EH (cell line): ENCODE data around the gene PTTG1IP.
"Not testable (repeated sequence)": the region's sequence is repeated elsewhere in the genome, so short reads cannot be mapped to it uniquely, and the experiment has no call there.

Experiments
- DNase-seq: peaks from one replicate; pipeline ENCODE4 v3.0.0-alpha.2; 2015; ENCODE audit warnings: low read depth

PTTG1IP gene

DNA sequence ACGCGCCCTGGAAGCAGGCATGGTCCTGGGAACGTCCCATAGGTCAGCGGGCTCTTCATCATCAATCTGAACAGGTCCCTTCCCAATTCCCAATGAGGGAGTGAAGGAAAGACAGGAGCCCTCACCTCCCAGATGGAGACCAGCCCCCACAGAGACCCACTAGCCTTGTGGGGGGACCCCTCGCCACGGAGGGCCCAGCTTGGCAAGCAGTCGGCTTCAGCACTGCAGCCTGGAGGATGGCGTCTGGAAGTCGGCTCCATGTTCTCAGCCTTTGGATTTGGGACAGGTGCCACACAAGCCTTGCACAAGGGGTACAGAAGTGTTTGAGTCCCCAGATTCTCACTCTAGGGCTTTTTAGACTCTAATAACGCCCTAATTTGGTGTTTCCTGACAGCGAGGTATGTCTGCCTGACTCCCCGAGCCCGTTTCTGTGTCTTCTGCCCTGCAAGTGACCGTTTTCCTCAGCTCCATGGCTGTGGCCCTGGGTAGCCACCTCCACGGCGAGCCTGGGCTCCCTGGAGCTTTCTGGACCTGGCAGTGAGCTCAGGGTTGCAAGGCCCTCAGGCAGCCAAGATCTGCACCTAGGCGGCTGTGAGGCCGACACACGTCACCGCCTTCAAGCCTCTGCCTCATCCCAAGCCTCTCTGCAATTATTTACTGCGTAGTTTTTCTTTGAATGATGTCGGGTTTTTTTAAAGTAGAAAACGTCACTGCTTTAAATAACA lies 30.6 kb downstream of the PTTG1IP start:
- DNase-seq, result no peak

DNA sequence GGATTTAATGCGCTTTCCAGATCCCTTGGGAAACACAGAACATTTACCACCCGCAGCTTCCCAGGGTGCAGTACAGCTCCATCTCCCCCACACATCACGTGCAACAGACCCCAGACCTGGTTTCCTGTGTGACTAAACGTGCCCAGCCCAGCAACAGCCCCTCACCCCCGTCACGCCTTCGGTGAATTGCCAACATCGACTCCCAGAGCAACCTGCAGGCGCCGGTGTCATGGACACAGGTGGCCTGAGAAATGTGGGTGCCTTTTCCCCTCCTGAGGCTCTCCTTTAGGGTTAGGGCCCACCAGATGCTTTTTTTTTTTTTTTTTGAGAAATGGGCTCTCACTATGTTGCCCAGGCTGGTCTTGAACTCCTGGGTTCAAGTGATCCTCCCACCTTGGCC lies 31.4 kb downstream of the PTTG1IP start:
- DNase-seq, result no peak

- no peak for DNase-seq
Observed at GRCh38 chr21:44840771-44841170, 32.7 kb downstream of the PTTG1IP start.

DNA sequence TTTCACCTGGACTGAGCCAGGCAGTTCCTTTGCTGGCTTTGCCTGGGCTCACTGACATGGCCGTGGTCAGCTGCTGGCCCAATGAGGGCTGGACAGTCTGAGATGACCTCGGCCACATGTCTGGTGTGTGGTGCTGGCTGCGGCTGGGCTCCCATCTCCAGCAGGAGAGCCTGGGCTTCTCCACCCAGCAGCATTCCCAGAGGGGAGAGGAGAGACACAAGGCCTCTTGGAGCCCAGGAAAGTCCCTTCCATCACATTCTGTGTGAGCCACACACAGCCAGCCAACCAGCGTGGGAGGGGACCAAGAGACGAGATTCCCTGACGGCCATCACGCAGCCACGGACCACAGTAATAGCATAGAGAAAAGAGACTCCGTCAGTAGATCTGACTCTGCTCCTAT lies 34.5 kb downstream of the PTTG1IP start:
- no peak for DNase-seq

GRCh38 chr21:44838039-44838895 lies 35.2 kb downstream of the PTTG1IP start:
- DNase-seq, result no peak

DNA sequence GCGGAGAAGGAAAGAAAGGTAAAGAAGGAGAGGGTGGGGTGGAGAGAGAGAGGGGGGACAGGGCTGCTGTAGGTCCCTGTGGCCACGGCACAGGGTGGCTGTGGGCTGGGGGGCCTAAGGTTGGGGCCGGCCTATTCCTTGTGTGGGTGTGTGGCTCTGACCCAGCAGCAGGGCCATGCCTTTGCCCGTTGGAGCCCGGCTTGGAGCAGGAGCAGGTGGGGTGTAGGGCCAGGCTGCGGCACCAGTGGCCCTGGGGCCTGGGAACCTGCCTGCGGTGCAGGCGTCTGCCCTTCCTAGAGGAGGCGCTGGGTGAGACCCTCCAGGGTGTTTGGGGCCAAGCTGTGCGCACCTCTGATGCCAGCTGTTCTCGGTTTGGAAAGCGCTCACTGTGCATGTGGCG lies 36.0 kb downstream of the PTTG1IP start:
- DNase-seq, result no peak

- DNase-seq, result peak; percentile 48
Observed at GRCh38 chr21:44836666-44837471, 36.6 kb downstream of the PTTG1IP start.

- DNase-seq, result no peak
Observed at GRCh38 chr21:44836349-44836665, 37.2 kb downstream of the PTTG1IP start.

DNA sequence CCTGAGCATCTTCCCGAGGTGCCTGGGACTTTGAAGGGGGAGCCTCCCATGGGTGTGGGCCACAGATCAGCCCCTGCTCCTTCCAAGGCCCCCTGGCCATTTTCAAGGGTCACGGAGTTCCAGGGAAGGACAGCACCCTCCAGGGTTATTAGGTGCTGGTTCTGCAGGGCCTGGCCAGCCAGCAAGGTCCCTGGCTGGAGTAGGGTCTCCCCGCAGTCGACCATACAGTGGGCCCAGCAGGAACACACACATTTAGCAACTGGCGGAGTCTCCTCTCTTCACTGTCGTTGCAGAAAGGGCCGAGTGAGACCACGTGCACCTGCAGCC lies 37.9 kb downstream of the PTTG1IP start:
- no peak for DNase-seq

GRCh38 chr21:44834951-44835646 lies 38.4 kb downstream of the PTTG1IP start:
- DNase-seq, result no peak

DNA sequence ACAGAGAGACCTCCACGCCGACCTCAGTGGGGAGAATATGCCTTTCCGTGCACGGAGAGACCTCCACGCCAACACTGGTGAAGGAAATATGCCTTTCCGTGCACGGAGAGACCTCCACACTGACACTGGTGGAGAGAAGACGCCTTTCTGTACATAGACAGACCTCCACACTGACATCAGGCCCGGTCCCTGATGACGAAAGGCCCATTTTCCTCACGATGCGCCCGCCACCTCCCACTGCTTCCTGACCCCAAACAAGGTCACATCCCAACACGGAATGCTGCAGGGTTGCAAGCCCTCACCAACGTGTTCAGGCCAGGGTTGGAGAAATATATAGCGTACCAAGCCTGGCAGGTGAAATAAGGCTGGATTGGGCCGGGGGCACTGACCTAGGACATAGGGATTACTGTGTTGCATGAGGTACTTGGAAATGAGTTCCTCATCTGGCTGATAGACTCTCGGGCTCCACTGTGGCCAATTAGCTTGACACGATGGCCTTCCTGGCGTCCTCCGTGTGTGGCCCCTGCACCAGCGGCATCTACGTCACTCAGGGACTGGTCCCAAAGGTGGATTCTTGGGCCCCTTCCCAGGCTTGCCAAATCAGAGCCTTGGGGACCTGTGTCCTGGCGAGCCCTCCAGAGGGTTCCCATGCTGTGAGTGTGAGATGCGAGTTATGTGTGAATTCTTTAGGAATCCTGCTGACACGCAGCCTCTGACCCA lies 39.1 kb downstream of the PTTG1IP start:
- no peak for DNase-seq

DNA sequence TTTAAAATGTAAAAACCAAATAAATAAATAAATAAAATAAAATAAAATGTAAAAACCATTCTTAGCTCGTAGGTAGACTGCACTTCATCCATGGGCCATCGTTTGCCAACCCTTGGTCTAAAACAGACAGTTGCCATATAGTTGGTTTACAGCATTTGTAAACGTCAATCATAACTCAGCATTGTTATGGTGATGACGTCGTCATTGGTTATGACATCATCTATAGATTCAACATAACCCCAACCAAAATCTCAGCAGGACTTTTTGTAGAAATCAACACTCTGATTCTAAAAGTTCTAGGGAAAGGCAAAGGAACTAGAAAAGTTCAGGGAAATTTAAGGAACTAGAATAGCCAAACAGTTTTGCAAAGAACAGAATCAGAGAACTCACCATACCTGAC lies 39.8 kb downstream of the PTTG1IP start:
- DNase-seq, result no peak

- not testable (repeated sequence) for DNase-seq
Observed at GRCh38 chr21:44832516-44833255, 40.8 kb downstream of the PTTG1IP start.

- no peak for DNase-seq
Observed at GRCh38 chr21:44831227-44831860, 42.1 kb downstream of the PTTG1IP start.

DNA sequence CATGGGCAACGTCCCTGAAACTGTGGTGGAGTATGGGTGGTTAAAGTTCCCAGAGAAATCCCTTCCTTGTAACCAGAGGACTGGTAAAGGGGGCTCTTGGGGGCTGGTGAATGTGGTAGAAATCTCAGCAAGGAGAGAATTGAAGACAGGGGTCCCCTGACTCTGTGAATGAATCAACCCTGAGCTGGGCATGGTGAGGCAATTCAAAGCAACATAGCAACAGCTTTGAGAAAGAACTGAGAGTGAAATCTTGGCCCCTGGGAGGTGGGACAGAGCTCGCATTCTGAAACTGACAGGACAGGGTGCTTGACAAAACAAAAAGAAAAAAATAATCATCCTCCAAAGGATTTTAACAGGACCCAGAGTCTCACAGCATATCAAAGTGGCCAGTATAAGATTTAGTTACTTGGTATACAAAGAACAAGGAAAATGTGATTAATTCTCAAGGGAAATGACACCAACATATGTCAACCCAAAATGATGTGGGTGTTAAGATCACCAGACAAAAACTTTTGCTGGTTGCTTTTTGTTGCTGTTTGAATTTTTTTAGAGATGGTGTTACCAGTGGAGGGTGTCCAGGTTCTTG lies 43.9 kb downstream of the PTTG1IP start:
- DNase-seq, result no peak

- DNase-seq, result no peak
Observed at GRCh38 chr21:44828362-44829056, 45.0 kb downstream of the PTTG1IP start.

DNA sequence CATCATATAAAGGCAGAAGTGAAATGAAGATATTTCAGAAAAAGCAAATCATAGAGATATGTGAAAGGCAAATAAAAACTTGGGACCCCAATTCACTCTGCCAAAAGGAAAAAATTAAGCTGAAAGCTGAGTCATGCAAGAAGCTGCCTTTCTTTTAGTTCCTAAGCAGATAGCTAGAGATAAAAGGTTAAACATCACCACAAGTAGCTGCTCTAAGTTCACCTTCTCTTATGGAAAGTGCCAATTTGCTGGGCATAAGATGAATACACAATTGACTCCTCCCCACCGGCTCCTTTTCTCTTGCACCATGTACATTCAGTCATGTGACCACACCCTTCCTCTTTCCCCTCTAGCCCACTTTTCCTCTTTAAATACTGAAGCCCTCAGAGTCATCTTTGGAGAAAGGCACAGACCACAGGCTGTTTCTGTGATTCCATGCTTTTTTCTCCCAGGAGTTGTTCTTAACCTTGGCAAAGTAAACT lies 50.3 kb downstream of the PTTG1IP start:
- no peak for DNase-seq

DNA sequence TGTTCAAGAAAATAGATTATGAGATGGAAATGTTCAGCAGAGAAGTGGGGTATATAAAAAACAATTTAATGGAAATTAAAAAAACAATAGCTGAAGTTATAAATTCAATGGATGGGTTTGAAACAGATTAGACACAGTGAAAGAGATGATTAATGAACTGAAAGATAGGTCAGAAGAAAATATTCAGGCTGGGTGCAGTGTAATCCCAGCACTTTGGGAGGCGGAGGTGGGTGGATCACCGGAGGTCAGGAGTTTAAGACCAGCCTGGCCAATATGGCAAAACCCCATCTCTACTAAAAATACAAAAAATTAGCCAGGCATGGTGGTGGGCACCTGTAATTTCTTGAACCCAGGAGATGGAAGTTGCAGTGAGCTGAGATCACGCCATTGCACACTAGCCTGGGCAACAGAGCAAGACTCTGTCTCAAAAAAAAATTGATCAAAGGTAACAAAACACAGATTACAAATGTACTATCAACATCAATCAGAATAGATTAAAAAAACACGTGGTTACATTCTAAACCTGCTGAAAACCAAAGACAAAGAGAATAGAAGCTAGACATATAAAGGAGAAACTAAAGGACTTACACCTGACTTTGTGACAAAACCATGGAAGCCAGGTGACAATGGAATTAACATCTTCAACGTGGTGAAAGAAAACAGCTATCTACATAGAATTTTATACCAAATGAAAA lies 50.9 kb downstream of the PTTG1IP start:
- DNase-seq, result no peak

GRCh38 chr21:44820851-44821250 lies 52.6 kb downstream of the PTTG1IP start:
- peak; percentile 81 for DNase-seq
